H1 (cell line): ENCODE measurements around the gene ZNF423. TPM values are rescaled to one million over a fixed set of nuclear protein-coding genes. Genes with fewer than 3 reads are reported as not detected.

Experiments used
- CHD2 ChIP-seq: IDR thresholded peaks from 2 replicates; pipeline ENCODE4 v1.6.1; 2012; ENCODE audit warnings: low read length, improper control_type of control experiment
- HDAC6 ChIP-seq: IDR thresholded peaks from one replicate; pipeline ENCODE4 v1.7.1; 2012; ENCODE audit warnings: low read depth, mild to moderate bottlenecking, inconsistent platforms, low read length, moderate library complexity
- NRF1 ChIP-seq: IDR thresholded peaks from 2 replicates; pipeline ENCODE4 v1.6.1; 2011; ENCODE audit warnings: mild to moderate bottlenecking, low read depth, low read length, improper control_type of control experiment
- RFX5 ChIP-seq: IDR thresholded peaks from 2 replicates; pipeline ENCODE4 v1.6.1; 2011; ENCODE audit warnings: low read depth, low read length, improper control_type of control experiment, borderline replicate concordance
- RXRA ChIP-seq: IDR thresholded peaks from 2 replicates; pipeline ENCODE4 v1.6.1; 2011; ENCODE audit warnings: low read depth, mild to moderate bottlenecking, low read length, moderate library complexity; ENCODE audit not compliant: insufficient read depth
- SAP30 ChIP-seq: fragments of 300-600 bp; sonication (generic); IDR thresholded peaks from 2 replicates; pipeline ENCODE4 v1.7.1; 2012; ENCODE audit warnings: low read length, moderate library complexity, mild to moderate bottlenecking, inconsistent platforms; ENCODE audit not compliant: insufficient read depth, insufficient replicate concordance
- SIRT6 ChIP-seq: IDR thresholded peaks from one replicate; pipeline ENCODE4 v1.7.1; 2012; ENCODE audit warnings: low read length, inconsistent platforms
- SP1 ChIP-seq: IDR thresholded peaks from 2 replicates; pipeline ENCODE4 v1.6.1; 2011; ENCODE audit warnings: low read depth, low read length
- polyA plus RNA-seq, 7 experiments: library from polyadenylated mRNA; depleted of rRNA in 3 of 7; stranded (reverse) in 5 of 7; unstranded in 2 of 7; fragments of >200 nt in 5 of 7; fragments of 200-250 nt in 2 of 7; gene quantifications; 1 replicate in 5 of 7; 2 replicates in 1 of 7; 4 replicates in 1 of 7; pipeline versions ENCODE4 v1.2.1 to v1.2.3, GENCODE V29; 2011 to 2013; ENCODE audit warnings: missing spikeins in 2 of 7, mixed read lengths in 2 of 7
- total RNA-seq: library from RNA; stranded (reverse); fragmentation: NEBNext Ultra II Directional; extraction: Animal tissue kit (Norgen Biotek cat#: 25700); gene quantifications from 2 replicates; pipeline ENCODE4 v1.2.1, GENCODE V29; 2021

The ZNF423 gene
- total and polyA plus RNA-seq, 2 of the 8 experiments (the other 6 are each of a cell fraction or from before 2014, with no cell fraction given): 38.2 to 52.3 TPM

DNA sequence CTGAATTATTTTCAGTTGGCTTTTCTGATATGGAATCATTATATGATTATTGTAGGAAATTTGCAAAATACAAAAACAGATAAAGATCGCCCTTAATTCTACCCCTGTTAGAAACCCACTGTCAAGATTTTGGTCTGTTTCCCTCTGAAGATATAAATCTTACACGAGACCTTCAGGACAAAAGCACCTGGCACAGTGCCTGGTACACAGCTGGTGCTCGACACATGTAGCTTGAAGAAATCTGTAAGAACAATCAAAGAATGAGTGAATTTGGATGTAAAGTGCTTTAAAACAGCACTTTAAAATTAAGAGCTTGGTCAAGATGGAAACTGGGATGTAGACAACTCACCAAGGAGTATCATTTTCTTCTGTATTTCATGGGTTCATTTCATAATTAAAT, 301.2 kb downstream of the ZNF423 start (continued):
- TF ChIP-seq HDAC6 (no peak), SP1 (no peak), NRF1 (no peak), RFX5 (no peak), CHD2 (no peak), SAP30 (no peak), SIRT6 (no peak), RXRA (no peak)
